ENCODE measurements around the gene WASHC1.
"Not testable (repeated sequence)": the region's sequence is repeated elsewhere in the genome, so short reads cannot be mapped to it uniquely, and the experiment has no call there.

The WASHC1 gene

DNA sequence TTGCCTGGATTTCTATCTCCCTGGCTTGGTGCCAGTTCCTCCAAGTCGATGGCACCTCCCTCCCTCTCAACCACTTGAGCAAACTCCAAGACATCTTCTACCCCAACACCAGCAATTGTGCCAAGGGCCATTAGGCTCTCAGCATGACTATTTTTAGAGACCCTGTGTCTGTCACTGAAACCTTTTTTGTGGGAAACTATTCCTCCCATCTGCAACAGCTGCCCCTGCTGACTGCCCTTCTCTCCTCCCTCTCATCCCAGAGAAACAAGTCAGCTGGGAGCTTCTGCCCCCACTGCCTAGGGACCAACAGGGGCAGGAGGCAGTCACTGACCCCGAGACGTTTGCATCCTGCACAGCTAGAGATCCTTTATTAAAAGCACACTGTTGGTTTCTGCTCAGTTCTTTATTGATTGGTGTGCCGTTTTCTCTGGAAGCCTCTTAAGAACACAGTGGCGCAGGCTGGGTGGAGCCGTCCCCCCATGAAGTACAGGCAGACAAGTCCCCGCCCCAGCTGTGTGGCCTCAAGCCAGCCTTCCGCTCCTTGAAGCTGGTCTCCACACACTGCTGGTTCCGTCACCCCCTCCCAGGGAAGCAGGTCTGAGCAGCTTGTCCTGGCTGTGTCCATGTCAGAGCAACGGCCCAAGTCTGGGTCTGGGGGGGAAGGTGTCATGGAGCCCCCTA lies 15.0 kb downstream of the WASHC1 start:
- DNase-seq (ENCODE audit: low spot score), result not testable (repeated sequence)

GRCh38 chr9:11206-11605 lies 18.1 kb downstream of the WASHC1 start:
- DNase-seq (ENCODE audit: low spot score), result not testable (repeated sequence)

GRCh38 chr9:10653-11053 lies 18.6 kb downstream of the WASHC1 start:
- DNase-seq (ENCODE audit: low spot score), result not testable (repeated sequence)

- DNase-seq (ENCODE audit: low spot score), result not testable (repeated sequence)
Measured at GRCh38 chr9:10207-10606, 19.0 kb downstream of the WASHC1 start.

All from D341Med (cell line).